SK-N-MC (cell line): ENCODE data around the gene CRYL1.

ENCODE experiments used
- EZH2 ChIP-seq: fragments of 200-600 bp; sonication (generic); IDR thresholded peaks from one replicate; pipeline ENCODE4 v1.6.1; 2017; ENCODE audit warnings: antibody characterized with exemption
- FOXP2 ChIP-seq: optimal IDR thresholded peaks from 2 replicates; pipeline ENCODE3; 2011; ENCODE audit warnings: mild to moderate bottlenecking, moderate library complexity; ENCODE audit not compliant: insufficient read depth; ENCODE audit errors: extremely low read length, control extremely low read depth
- POLR2AphosphoS5 ChIP-seq: IDR thresholded peaks from 2 replicates; pipeline ENCODE4 v1.6.1; 2012; ENCODE audit warnings: mild to moderate bottlenecking, low read depth, low read length, borderline replicate concordance

- no peak for TF ChIP-seq FOXP2
- TF ChIP-seq EZH2 = no peak
- no peak for TF ChIP-seq POLR2AphosphoS5
Observed at GRCh38 chr13:20366056-20366455, 159.6 kb downstream of the CRYL1 start.
